ENCODE results near the gene SCRT2. TPM values are rescaled to one million over a fixed set of nuclear protein-coding genes. Genes with fewer than 3 reads are reported as not detected.

Gene SCRT2
- total RNA-seq, result not detected in 2 replicates

DNA sequence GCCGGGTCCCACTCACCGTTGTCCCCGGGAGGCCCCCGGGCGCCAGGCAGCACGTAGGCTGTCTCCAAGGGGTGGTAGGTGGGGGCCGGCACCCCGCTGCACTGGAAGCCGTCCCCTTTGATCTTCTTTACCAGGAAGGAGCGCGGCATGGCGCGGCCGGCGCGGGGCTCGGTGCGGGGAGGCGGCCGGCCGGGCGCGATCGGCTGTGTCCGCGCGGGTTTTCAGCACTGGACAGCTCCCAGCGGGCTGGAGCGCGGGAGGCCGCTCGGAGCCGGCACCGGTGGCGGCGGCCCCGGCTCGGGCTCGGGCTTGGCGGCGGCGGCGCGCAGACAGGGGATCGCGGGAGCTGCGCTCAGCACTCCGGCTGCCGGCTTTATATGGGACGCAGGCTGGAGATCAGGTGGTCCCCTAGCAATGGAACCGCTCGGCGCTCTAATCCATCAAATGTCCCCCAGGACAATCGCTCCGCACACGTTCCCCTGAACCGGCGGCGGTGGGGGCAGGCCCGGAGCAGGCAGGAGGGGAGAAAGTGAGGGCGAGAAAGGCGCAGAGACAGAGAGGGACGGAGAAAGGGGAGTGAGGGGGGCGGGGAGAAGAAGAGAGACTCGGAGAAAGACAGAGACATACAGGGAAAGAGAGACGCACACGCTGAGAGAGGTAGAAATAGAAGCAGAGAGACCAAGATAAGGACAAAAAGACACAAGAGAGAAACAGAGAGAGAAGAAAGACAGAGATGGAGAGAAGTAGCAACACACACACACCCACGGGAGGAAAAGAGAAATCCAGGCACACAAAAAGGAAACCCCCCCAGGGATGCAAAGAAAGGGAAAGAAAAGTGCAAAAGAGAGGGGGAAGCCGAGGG, at the start of gene SCRT2:
TSS of gene SCRT2 (minus strand) at position 350 of the 862 bp plus-strand sequence. CDS start at position 149, 201 bp downstream.

DNA sequence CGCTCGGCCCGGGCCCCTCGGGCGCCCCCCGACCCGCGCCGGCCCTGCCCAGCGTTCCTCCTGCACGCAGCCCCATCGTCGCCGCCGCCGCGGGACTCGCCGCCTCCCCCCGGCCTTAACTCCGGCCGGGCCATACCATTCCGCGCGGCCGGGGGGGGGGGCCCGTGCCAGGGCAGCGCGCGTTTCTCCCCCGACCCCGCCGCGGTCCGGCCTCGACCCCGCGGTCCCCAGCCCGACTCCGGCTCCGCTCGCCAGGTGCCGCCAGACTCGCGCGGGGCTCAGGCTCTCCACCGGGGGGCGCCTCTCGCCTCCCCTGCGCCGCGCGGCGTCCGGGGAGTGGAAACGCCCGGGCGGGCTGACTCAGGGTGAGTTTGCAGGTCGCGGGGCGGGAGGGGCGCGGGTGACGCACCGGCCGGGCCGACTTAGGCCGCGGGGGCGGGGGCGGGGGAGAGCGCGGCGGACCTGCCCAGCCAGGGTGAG, 22.5 kb downstream of the SCRT2 start, which contains the start of gene SRXN1:
TSS of gene SRXN1 (minus strand) at position 91 of the 480 bp plus-strand sequence. CDS start at position 76, 15 bp downstream.

Other genes with a start within 250 kb of the SCRT2 start
- gene TBC1D20, start 213.3 kb downstream of the SCRT2 start, total RNA-seq, result 25.0 and 28.2 TPM in 2 replicates
- gene CSNK2A1, start 132.0 kb downstream of the SCRT2 start, total RNA-seq, result 80.1 and 118 TPM in 2 replicates
- not detected in 2 replicates for gene TCF15, start 65.5 kb downstream of the SCRT2 start, total RNA-seq
- 43.0 and 53.0 TPM in 2 replicates for gene SRXN1, start 22.6 kb downstream of the SCRT2 start, total RNA-seq
- gene SLC52A3, start 92.7 kb upstream of the SCRT2 start, total RNA-seq, result not detected in 2 replicates
- gene FAM110A, start 157.9 kb upstream of the SCRT2 start, total RNA-seq, result 2.6 and 3.3 TPM in 2 replicates
- not detected in 2 replicates for gene ANGPT4, start 240.5 kb upstream of the SCRT2 start, total RNA-seq